IMR-90 (cell line): ENCODE results near the gene TRMT6. TPM values are rescaled to one million over a fixed set of nuclear protein-coding genes. Genes with fewer than 3 reads are reported as not detected.

Source experiments
- ATAC-seq: fragments of 200-7000 bp; cut with Tn5 transposase; 2 replicates; pipeline ENCODE4 v1.9.1; 2020; ENCODE audit warnings: low read depth, mild to moderate bottlenecking, moderate library complexity
- BruUV-seq: library from RNA; stranded (reverse); fragments of 400-500 nt; replicated peaks from 2 replicates; lab custom pipeline; 2021; lab: Mats Ljungman, UMichigan
- CTCF ChIA-PET: fragments of 300-600 bp; formaldehyde crosslinking; extraction: SDS; loops from one replicate; lab custom pipeline; 2021; ENCODE audit warnings: antibody characterized with exemption; lab: Yijun Ruan, JAX
- POLR2A ChIA-PET: fragments of 300-600 bp; sonication (Branson Sonifier 250); formaldehyde crosslinking; loops from one replicate; lab custom pipeline; 2022; ENCODE audit warnings: antibody characterized with exemption; ENCODE audit not compliant: unreplicated experiment; lab: Charles Lee
- DNase-seq: peaks from one replicate; pipeline ENCODE4 v3.0.0; 2013
- H2AFZ ChIP-seq: replicated peaks from 2 replicates; pipeline ENCODE3; 2013; ENCODE audit warnings: low read length, mild to moderate bottlenecking; ENCODE audit not compliant: poor library complexity
- H2AK5ac ChIP-seq: 2 replicates; pipeline ENCODE4 v1.6.1; 2013; ENCODE audit warnings: low read depth, low read length, inconsistent platforms
- H2AK9ac ChIP-seq: replicated peaks from 2 replicates; pipeline ENCODE3; 2013; ENCODE audit warnings: mild to moderate bottlenecking, low read depth, low read length, moderate library complexity; ENCODE audit not compliant: poor library complexity
- H2BK120ac ChIP-seq: 2 replicates; pipeline ENCODE4 v1.6.1; 2013; ENCODE audit warnings: low read depth, low read length, inconsistent platforms
- H2BK15ac ChIP-seq: 3 replicates; pipeline ENCODE4 v1.6.1; 2013; ENCODE audit warnings: low read depth, low read length, inconsistent platforms
- H2BK20ac ChIP-seq: 2 replicates; pipeline ENCODE4 v1.6.1; 2013; ENCODE audit warnings: low read depth, mild to moderate bottlenecking, inconsistent platforms, low read length, moderate library complexity
- H2BK5ac ChIP-seq: 2 replicates; pipeline ENCODE4 v1.6.1; 2013; ENCODE audit warnings: mild to moderate bottlenecking, low read depth, low read length, inconsistent platforms; ENCODE audit not compliant: poor library complexity, severe bottlenecking
- H3K14ac ChIP-seq: replicated peaks from 2 replicates; pipeline ENCODE4 v1.6.1; 2013; ENCODE audit warnings: low read depth, low read length, inconsistent platforms
- H3K18ac ChIP-seq: 2 replicates; pipeline ENCODE4 v1.6.1; 2013; ENCODE audit warnings: low read depth, low read length, control low read depth
- H3K23ac ChIP-seq: 2 replicates; pipeline ENCODE4 v1.6.1; 2013; ENCODE audit warnings: low read depth, low read length, inconsistent platforms
- H3K27ac ChIP-seq: 2 replicates; pipeline ENCODE4 v1.5.1; 2013; ENCODE audit warnings: mild to moderate bottlenecking, control low read depth, low read length; ENCODE audit not compliant: insufficient read depth
- H3K27me3 ChIP-seq: 2 replicates; pipeline ENCODE4 v1.6.1; 2013; ENCODE audit warnings: low read length; ENCODE audit not compliant: control insufficient read depth, insufficient read depth
- H3K36me3 ChIP-seq: 2 replicates; pipeline ENCODE4 v1.6.1; 2013; ENCODE audit warnings: low read length, mixed read lengths; ENCODE audit not compliant: control insufficient read depth, insufficient read depth
- H3K4ac ChIP-seq: 2 replicates; pipeline ENCODE4 v1.6.1; 2013; ENCODE audit warnings: low read depth, low read length, inconsistent platforms
- H3K4me1 ChIP-seq: 2 replicates; pipeline ENCODE4 v1.6.1; 2013; ENCODE audit warnings: low read length, mixed read lengths; ENCODE audit not compliant: control insufficient read depth, insufficient read depth
- H3K4me2 ChIP-seq: 2 replicates; pipeline ENCODE4 v1.6.1; 2013; ENCODE audit warnings: low read depth, mild to moderate bottlenecking, control low read depth, low read length, moderate library complexity
- H3K4me3 ChIP-seq: 2 replicates; pipeline ENCODE4 v1.5.1; 2013; ENCODE audit warnings: low read depth, mild to moderate bottlenecking, control low read depth, low read length, moderate library complexity; ENCODE audit not compliant: insufficient read depth
- H3K56ac ChIP-seq: 2 replicates; pipeline ENCODE4 v1.6.1; 2013; ENCODE audit warnings: low read length, inconsistent platforms; ENCODE audit not compliant: insufficient read depth; ENCODE audit errors: extremely low read depth
- H3K79me1 ChIP-seq, 2 experiments: 2 replicates each; pipeline ENCODE4 v1.6.1; 2013; ENCODE audit warnings: low read length in 2 of 2, inconsistent platforms in 1 of 2, low read depth in 1 of 2
- H3K9ac ChIP-seq: 2 replicates; pipeline ENCODE4 v1.6.1; 2013; ENCODE audit warnings: low read depth, low read length, control low read depth
- H3K9me1 ChIP-seq: 2 replicates; pipeline ENCODE4 v1.6.1; 2013; ENCODE audit warnings: low read length, inconsistent platforms; ENCODE audit not compliant: insufficient read depth
- H3K9me3 ChIP-seq: 2 replicates; pipeline ENCODE4 v1.6.1; 2013; ENCODE audit warnings: low read length; ENCODE audit not compliant: control insufficient read depth, insufficient read depth
- H4K20me1 ChIP-seq: 2 replicates; pipeline ENCODE4 v1.6.1; 2013; ENCODE audit warnings: low read length, inconsistent platforms; ENCODE audit not compliant: insufficient read depth
- H4K5ac ChIP-seq: 2 replicates; pipeline ENCODE4 v1.6.1; 2013; ENCODE audit warnings: mild to moderate bottlenecking, low read depth, low read length, control low read depth
- H4K8ac ChIP-seq, 2 experiments: 2 replicates each; pipeline ENCODE4 v1.6.1; 2013; ENCODE audit warnings: low read depth in 2 of 2, low read length in 2 of 2, control low read depth in 1 of 2, inconsistent platforms in 1 of 2
- H4K91ac ChIP-seq: 2 replicates; pipeline ENCODE4 v1.6.1; 2013; ENCODE audit warnings: low read depth, low read length, inconsistent platforms; ENCODE audit not compliant: insufficient read depth
- BHLHE40 ChIP-seq: fragments of 150-350 bp; IDR thresholded peaks from 2 replicates; pipeline ENCODE4 v1.6.1; 2016; ENCODE audit warnings: mild to moderate bottlenecking, low read depth, low read length
- CEBPB ChIP-seq: IDR thresholded peaks from 2 replicates; pipeline ENCODE4 v1.6.1; 2012; ENCODE audit warnings: low read depth, low read length, improper control_type of control experiment
- ELK1 ChIP-seq: fragments of 150-350 bp; IDR thresholded peaks from 2 replicates; pipeline ENCODE4 v1.6.1; 2016; ENCODE audit warnings: low read depth, mild to moderate bottlenecking, low read length, moderate library complexity, borderline replicate concordance
- FOS ChIP-seq: fragments of 150-350 bp; IDR thresholded peaks from 2 replicates; pipeline ENCODE4 v1.6.1; 2016; ENCODE audit warnings: low read depth, low read length
- MAFK ChIP-seq: IDR thresholded peaks from 2 replicates; pipeline ENCODE4 v1.6.1; 2012; ENCODE audit warnings: low read depth, low read length, improper control_type of control experiment
- MAZ ChIP-seq: IDR thresholded peaks from 2 replicates; pipeline ENCODE4 v1.6.1; 2012; ENCODE audit warnings: low read depth, mild to moderate bottlenecking, low read length, improper control_type of control experiment, moderate library complexity, borderline replicate concordance
- NFE2L2 ChIP-seq: fragments of 150-350 bp; IDR thresholded peaks from 2 replicates; pipeline ENCODE4 v1.6.1; 2016; ENCODE audit warnings: low read depth, mild to moderate bottlenecking, low read length
- POLR2A ChIP-seq: IDR thresholded peaks from 2 replicates; pipeline ENCODE4 v1.6.1; 2012; ENCODE audit warnings: mild to moderate bottlenecking, low read depth, low read length
- RAD21 ChIP-seq: IDR thresholded peaks from 2 replicates; pipeline ENCODE4 v1.6.1; 2012; ENCODE audit warnings: low read length, improper control_type of control experiment
- RCOR1 ChIP-seq: IDR thresholded peaks from 2 replicates; pipeline ENCODE4 v1.6.1; 2012; ENCODE audit warnings: mild to moderate bottlenecking, low read length, improper control_type of control experiment; ENCODE audit not compliant: insufficient replicate concordance
- RFX5 ChIP-seq: IDR thresholded peaks from 2 replicates; pipeline ENCODE4 v1.8.0; 2012; ENCODE audit warnings: low read depth, mild to moderate bottlenecking, low read length, moderate library complexity
- SMC3 ChIP-seq: fragments of 150-350 bp; IDR thresholded peaks from 2 replicates; pipeline ENCODE4 v1.6.1; 2016; ENCODE audit warnings: low read depth, mild to moderate bottlenecking, antibody characterized with exemption, low read length, moderate library complexity
- USF2 ChIP-seq: fragments of 150-350 bp; IDR thresholded peaks from 2 replicates; pipeline ENCODE4 v1.6.1; 2017; ENCODE audit warnings: mild to moderate bottlenecking, antibody characterized with exemption, low read length, low read depth
- whole genome bisulfite sequencing, 2 experiments: methylation state at CpG; one replicate each; pipeline versions ENCODE4 v1.1.5 to v1.1.7; 2013; ENCODE audit warnings: missing lambda C conversion rate in 2 of 2; ENCODE audit not compliant: insufficient read length in 1 of 2; ENCODE audit errors: extremely low coverage in 2 of 2; 5-methylcytosine and 5-hydroxymethylcytosine counted together
- dilution Hi-C: fragments of 300-500 bp; cut with HindIII; formaldehyde crosslinking; loops from one replicate; pipeline ENCODE4 v1.14.3; 2018; ENCODE audit warnings: low sequenced_read_pairs; ENCODE audit not compliant: unreplicated experiment
- in situ Hi-C: fragments of 300-500 bp; cut with MboI; formaldehyde crosslinking; loops from 3 replicates; pipeline ENCODE4 v1.14.3; 2019; ENCODE audit warnings: low sequenced_read_pairs, inconsistent platforms, mixed read lengths
- intact Hi-C: fragments of 100-400 bp; cut with micrococcal nuclease; formaldehyde crosslinking; loops from 2 replicates; pipeline ENCODE4 v1.10.0; 2022
- polyA plus RNA-seq, 3 experiments: library from polyadenylated mRNA; depleted of rRNA; stranded (reverse); fragments of >200 nt; gene quantifications; 2 replicates each; pipeline ENCODE4 v1.2.3, GENCODE V29; 2012; ENCODE audit warnings: low replicate concordance in 1 of 3
- total RNA-seq: library from RNA; depleted of rRNA; stranded (reverse); fragments of >200 nt; gene quantifications from 2 replicates; pipeline ENCODE4 v1.2.3, GENCODE V29; 2012

TRMT6 gene
- total and polyA plus RNA-seq, 2 of the 4 experiments (the other 2 are of a cell fraction), result 7.2 to 8.0 TPM

GRCh38 chr20:5970381-5970780 is 20.0 kb upstream of the TRMT6 start:
- no peak overlapping the region for H3K14ac ChIP-seq
- no peak overlapping the region for H3K27ac ChIP-seq
- H2BK15ac ChIP-seq, result no peak overlapping the region
- no peak for DNase-seq
- dilution Hi-C loops, result no loop called here
- CTCF ChIA-PET, result no interaction called here
- intact Hi-C loops, result no loop called here
- in situ Hi-C loops, result loop anchor here (25.0 kb wide), 1 partner anchor 433 kb away; no protein-coding TSS in a partner anchor
- H3K4me3 ChIP-seq, result no peak overlapping the region
- WGBS, 2 experiments, result no CpG with 5 or more reads among the region's 2 CpGs
- H4K8ac ChIP-seq, result no peak overlapping the region
- no peak overlapping the region for H4K5ac ChIP-seq
- H3K9me3 ChIP-seq, result no peaks in the 10 kb centered on the region
- no TSS peak for BruUV-seq
- no peak overlapping the region for H2AK9ac ChIP-seq
- no peak for TF ChIP-seq BHLHE40
- no peak for TF ChIP-seq ELK1
- TF ChIP-seq POLR2A, result no peak
- TF ChIP-seq USF2, result no peak
- no peak for TF ChIP-seq RCOR1
- TF ChIP-seq SMC3, result no peak
- TF ChIP-seq NFE2L2, result no peak
- TF ChIP-seq FOS, result no peak
- no peak for TF ChIP-seq RAD21
- no peak for TF ChIP-seq CEBPB
- no peak for TF ChIP-seq RFX5
- TF ChIP-seq MAZ, result no peak
- TF ChIP-seq MAFK, result no peak
- no peak overlapping the region for H3K56ac ChIP-seq
- H3K4me2 ChIP-seq, result no peak overlapping the region
- no peaks in the 10 kb centered on the region; the same call in 1 of the 2 replicates for H3K36me3 ChIP-seq
- H2BK120ac ChIP-seq, result no peak overlapping the region
- H3K27me3 ChIP-seq, result no peaks in the 10 kb centered on the region
- POLR2A ChIA-PET, result no interaction called here
- no peaks in the 10 kb centered on the region for H3K79me1 ChIP-seq
- H3K9ac ChIP-seq, result no peak overlapping the region
- peaks cover 2% of the 10 kb centered on the region; the same call in 1 of the 2 replicates for H3K4me1 ChIP-seq
- H2BK20ac ChIP-seq, result no peak overlapping the region
- H3K4ac ChIP-seq, result no peak overlapping the region
- no peak overlapping the region for H2AK5ac ChIP-seq
- ATAC-seq, result no peak
- H2BK5ac ChIP-seq, result no peak overlapping the region
- no peaks in the 10 kb centered on the region for H4K20me1 ChIP-seq
- H3K18ac ChIP-seq, result no peak overlapping the region
- no peak overlapping the region for H2AFZ ChIP-seq
- no peak overlapping the region for H4K91ac ChIP-seq
- H3K23ac ChIP-seq, result no peak overlapping the region
- H3K9me1 ChIP-seq, result no peaks in the 10 kb centered on the region; the same call in 1 of the 2 replicates
